ENCODE measurements around the gene CNTNAP2. TPM values are rescaled to one million over a fixed set of nuclear protein-coding genes. Genes with fewer than 3 reads are reported as not detected.

Gene CNTNAP2
- total RNA-seq, 1 experiment from 2014 or later = 0.03 TPM

GRCh38 chr7:148021507-148022045, 1905.0 kb downstream of the CNTNAP2 start:
- DNase-seq (ENCODE audit: low read depth, low spot score) (no peak), ATAC-seq (no peak)
- ChIA-PET CTCF (no interaction called here), POLR2A (no interaction called here)
- intact Hi-C loops (cut with micrococcal nuclease; ENCODE audit: unreplicated experiment) (no loop called here), in situ Hi-C loops (cut with HindIII; ENCODE audit: low pct_unique_long_range_greater_than_20kb, low sequenced_read_pairs) (no loop called here)
- Histone ChIP-seq H3K36me3 (ENCODE audit: control insufficient read depth, insufficient read depth, low read length) (no peaks in the 10 kb centered on the region), H3K27ac (ENCODE audit: low read length) (no peak overlapping the region), H3K4me3 (ENCODE audit: low read depth in 2 of 2, low read length in 2 of 2) (no peak overlapping the region), H3K9me3 (ENCODE audit: control insufficient read depth, insufficient read depth, low read depth, low read length) (no peaks in the 10 kb centered on the region), H3K4me1 (ENCODE audit: control insufficient read depth, insufficient read depth, low read length) (no peaks in the 10 kb centered on the region), H3K27me3 (ENCODE audit: control insufficient read depth, insufficient read depth, low read length) (no peaks in the 10 kb centered on the region)
- BruUV-seq (replicated peaks) = no TSS peak
- TF ChIP-seq POLR2AphosphoS5 (IDR thresholded peaks at IDR 0.05; ENCODE audit: low read depth, low read length) = no peak
- no peak for TF ChIP-seq TCF7L2 (IDR thresholded peaks at IDR 0.05; ENCODE audit: low read depth, low read length)
- no peak for TF ChIP-seq CTCF (IDR thresholded peaks at IDR 0.05)
- TF ChIP-seq SIN3A (IDR thresholded peaks at IDR 0.05; ENCODE audit: borderline replicate concordance, insufficient read depth, low read depth, low read length) = no peak
- no peak for TF ChIP-seq REST (IDR thresholded peaks at IDR 0.05; ENCODE audit: insufficient read depth in 1 of 2, low read depth in 2 of 2, low read length in 1 of 2)

- Histone ChIP-seq H3K27ac (ENCODE audit: low read length) (no peak overlapping the region), H3K36me3 (ENCODE audit: control insufficient read depth, insufficient read depth, low read length) (no peaks in the 10 kb centered on the region), H3K9me3 (ENCODE audit: control insufficient read depth, insufficient read depth, low read depth, low read length) (no peaks in the 10 kb centered on the region), H3K27me3 (ENCODE audit: control insufficient read depth, insufficient read depth, low read length) (no peaks in the 10 kb centered on the region), H3K4me1 (ENCODE audit: control insufficient read depth, insufficient read depth, low read length) (no peaks in the 10 kb centered on the region), H3K4me3 (ENCODE audit: low read depth in 2 of 2, low read length in 2 of 2) (no peak overlapping the region)
- ChIA-PET POLR2A (no interaction called here), CTCF (no interaction called here)
- TF ChIP-seq SIN3A (IDR thresholded peaks at IDR 0.05; ENCODE audit: borderline replicate concordance, insufficient read depth, low read depth, low read length) (no peak), CTCF (IDR thresholded peaks at IDR 0.05) (no peak), REST (IDR thresholded peaks at IDR 0.05; ENCODE audit: insufficient read depth in 1 of 2, low read depth in 2 of 2, low read length in 1 of 2) (no peak), TCF7L2 (IDR thresholded peaks at IDR 0.05; ENCODE audit: low read depth, low read length) (no peak), POLR2AphosphoS5 (IDR thresholded peaks at IDR 0.05; ENCODE audit: low read depth, low read length) (no peak)
- DNase-seq (ENCODE audit: low read depth, low spot score) = no peak
- BruUV-seq (replicated peaks) = no TSS peak
- in situ Hi-C loops (cut with HindIII; ENCODE audit: low pct_unique_long_range_greater_than_20kb, low sequenced_read_pairs) (no loop called here), intact Hi-C loops (cut with micrococcal nuclease; ENCODE audit: unreplicated experiment) (no loop called here)
- ATAC-seq = no peak
Observed at GRCh38 chr7:148022832-148023231, 1906.2 kb downstream of the CNTNAP2 start.
